H1 (cell line): Measurements from ENCODE around the gene IKZF2.

ENCODE experiments used
- BACH1 ChIP-seq: IDR thresholded peaks from 2 replicates; pipeline ENCODE4 v1.6.1; 2012; ENCODE audit warnings: low read length, improper control_type of control experiment
- CEBPB ChIP-seq: IDR thresholded peaks from 2 replicates; pipeline ENCODE4 v1.6.1; 2012; ENCODE audit warnings: low read depth, low read length
- CHD2 ChIP-seq: IDR thresholded peaks from 2 replicates; pipeline ENCODE4 v1.6.1; 2012; ENCODE audit warnings: low read length, improper control_type of control experiment
- E2F6 ChIP-seq: IDR thresholded peaks from 2 replicates; pipeline ENCODE4 v1.6.1; 2012; ENCODE audit warnings: inconsistent platforms
- KDM1A ChIP-seq: fragments of 200-600, 300-600 bp; sonication (generic); IDR thresholded peaks from 2 replicates; pipeline ENCODE4 v1.7.1; 2016; ENCODE audit warnings: mild to moderate bottlenecking, low read length, borderline replicate concordance
- NRF1 ChIP-seq: IDR thresholded peaks from 2 replicates; pipeline ENCODE4 v1.6.1; 2011; ENCODE audit warnings: mild to moderate bottlenecking, low read depth, low read length, improper control_type of control experiment
- TCF12 ChIP-seq: IDR thresholded peaks from 2 replicates; pipeline ENCODE4 v1.6.1; 2011; ENCODE audit warnings: low read depth, mild to moderate bottlenecking, low read length
- TF ChIP-seq, protein P1 (sequence below), 3 experiments: IDR thresholded peaks; 1 replicate in 2 of 3; 2 replicates in 1 of 3; pipeline versions ENCODE4 v1.5.1 to v1.6.1; 2011; ENCODE audit warnings: low read length in 3 of 3, mild to moderate bottlenecking in 3 of 3, inconsistent platforms in 2 of 3, low read depth in 1 of 3, moderate library complexity in 1 of 3; ENCODE audit not compliant: insufficient read depth in 1 of 3; ENCODE audit errors: control extremely low read depth in 1 of 3
- TF ChIP-seq, protein P2 (sequence below): IDR thresholded peaks from 2 replicates; pipeline ENCODE4 v1.6.1; 2011; ENCODE audit warnings: low read depth, mild to moderate bottlenecking, low read length; ENCODE audit not compliant: insufficient read depth

DNA sequence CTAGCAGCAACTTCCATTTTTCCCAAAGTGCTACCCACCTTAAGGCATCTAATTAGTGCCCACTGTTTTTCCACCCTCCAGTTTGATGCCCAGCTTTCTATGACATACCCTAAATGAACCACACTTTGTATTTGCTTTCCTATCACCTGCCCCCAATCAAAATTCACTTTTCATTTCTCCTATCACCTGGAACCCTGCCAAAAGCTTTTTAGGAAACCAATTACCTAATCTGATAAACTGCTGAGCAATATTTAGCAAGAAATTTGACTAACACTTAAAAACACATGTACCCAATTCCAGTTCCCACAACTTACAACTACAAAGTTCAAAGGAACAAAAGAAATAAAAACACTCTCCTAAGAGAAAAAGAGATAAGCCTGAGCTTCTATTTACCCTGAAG is 71.7 kb downstream of the IKZF2 start:
- TF ChIP-seq NRF1 (no peak), BACH1 (no peak), E2F6 (no peak), CHD2 (no peak), CEBPB (no peak), TCF12 (no peak), KDM1A (no peak)
- TF ChIP-seq, protein P1, sequence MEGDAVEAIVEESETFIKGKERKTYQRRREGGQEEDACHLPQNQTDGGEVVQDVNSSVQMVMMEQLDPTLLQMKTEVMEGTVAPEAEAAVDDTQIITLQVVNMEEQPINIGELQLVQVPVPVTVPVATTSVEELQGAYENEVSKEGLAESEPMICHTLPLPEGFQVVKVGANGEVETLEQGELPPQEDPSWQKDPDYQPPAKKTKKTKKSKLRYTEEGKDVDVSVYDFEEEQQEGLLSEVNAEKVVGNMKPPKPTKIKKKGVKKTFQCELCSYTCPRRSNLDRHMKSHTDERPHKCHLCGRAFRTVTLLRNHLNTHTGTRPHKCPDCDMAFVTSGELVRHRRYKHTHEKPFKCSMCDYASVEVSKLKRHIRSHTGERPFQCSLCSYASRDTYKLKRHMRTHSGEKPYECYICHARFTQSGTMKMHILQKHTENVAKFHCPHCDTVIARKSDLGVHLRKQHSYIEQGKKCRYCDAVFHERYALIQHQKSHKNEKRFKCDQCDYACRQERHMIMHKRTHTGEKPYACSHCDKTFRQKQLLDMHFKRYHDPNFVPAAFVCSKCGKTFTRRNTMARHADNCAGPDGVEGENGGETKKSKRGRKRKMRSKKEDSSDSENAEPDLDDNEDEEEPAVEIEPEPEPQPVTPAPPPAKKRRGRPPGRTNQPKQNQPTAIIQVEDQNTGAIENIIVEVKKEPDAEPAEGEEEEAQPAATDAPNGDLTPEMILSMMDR (IDR thresholded peaks at IDR 0.05; ENCODE audit: control extremely low read depth in 1 of 3, insufficient read depth in 1 of 3, low read depth in 1 of 3, low read length in 3 of 3): no peak
- TF ChIP-seq, protein P2, sequence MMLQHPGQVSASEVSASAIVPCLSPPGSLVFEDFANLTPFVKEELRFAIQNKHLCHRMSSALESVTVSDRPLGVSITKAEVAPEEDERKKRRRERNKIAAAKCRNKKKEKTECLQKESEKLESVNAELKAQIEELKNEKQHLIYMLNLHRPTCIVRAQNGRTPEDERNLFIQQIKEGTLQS: no peak
